ENCODE results near the gene ATP1A3.

ATP1A3 gene

GRCh38 chr19:41932720-41933332 is 61.2 kb downstream of the ATP1A3 start:
- TF ChIP-seq, protein P1, sequence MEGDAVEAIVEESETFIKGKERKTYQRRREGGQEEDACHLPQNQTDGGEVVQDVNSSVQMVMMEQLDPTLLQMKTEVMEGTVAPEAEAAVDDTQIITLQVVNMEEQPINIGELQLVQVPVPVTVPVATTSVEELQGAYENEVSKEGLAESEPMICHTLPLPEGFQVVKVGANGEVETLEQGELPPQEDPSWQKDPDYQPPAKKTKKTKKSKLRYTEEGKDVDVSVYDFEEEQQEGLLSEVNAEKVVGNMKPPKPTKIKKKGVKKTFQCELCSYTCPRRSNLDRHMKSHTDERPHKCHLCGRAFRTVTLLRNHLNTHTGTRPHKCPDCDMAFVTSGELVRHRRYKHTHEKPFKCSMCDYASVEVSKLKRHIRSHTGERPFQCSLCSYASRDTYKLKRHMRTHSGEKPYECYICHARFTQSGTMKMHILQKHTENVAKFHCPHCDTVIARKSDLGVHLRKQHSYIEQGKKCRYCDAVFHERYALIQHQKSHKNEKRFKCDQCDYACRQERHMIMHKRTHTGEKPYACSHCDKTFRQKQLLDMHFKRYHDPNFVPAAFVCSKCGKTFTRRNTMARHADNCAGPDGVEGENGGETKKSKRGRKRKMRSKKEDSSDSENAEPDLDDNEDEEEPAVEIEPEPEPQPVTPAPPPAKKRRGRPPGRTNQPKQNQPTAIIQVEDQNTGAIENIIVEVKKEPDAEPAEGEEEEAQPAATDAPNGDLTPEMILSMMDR (IDR thresholded peaks at IDR 0.05; ENCODE audit: low read depth, low read length, missing control alignments) = no peak
- H3K4me3 ChIP-seq (replicated peaks; ENCODE audit: low read depth, low read length) = no peak overlapping the region
- DNase-seq (ENCODE audit: extremely low read depth, low read depth) = no peak

DNA sequence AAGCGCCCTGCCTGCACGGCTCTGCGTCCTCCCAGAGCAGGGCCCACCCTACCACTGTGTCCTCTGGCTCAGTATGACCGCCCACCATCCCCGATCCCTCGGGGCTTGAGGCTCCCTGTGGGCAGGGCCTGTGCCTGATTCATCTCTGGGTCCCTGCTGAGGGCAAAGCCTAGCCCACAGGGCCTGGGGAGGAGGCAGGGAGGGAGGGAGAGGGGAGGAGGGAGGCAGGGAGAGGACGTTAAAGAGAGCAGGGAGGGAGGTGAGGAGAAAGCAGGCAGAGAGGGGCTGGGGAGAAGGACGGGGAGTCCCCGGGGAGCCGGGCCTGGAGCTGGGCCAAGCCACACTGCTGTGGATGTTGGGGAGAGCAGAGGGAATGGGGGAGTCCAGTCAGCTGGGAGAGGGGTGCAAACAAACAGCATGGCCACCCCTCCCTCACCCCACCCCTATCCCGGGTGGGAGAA is 61.7 kb downstream of the ATP1A3 start:
- DNase-seq (ENCODE audit: extremely low read depth, low read depth) = no peak
- TF ChIP-seq, protein P1 (IDR thresholded peaks at IDR 0.05; ENCODE audit: low read depth, low read length, missing control alignments) = no peak
- no peak overlapping the region for H3K4me3 ChIP-seq (replicated peaks; ENCODE audit: low read depth, low read length)

DNA sequence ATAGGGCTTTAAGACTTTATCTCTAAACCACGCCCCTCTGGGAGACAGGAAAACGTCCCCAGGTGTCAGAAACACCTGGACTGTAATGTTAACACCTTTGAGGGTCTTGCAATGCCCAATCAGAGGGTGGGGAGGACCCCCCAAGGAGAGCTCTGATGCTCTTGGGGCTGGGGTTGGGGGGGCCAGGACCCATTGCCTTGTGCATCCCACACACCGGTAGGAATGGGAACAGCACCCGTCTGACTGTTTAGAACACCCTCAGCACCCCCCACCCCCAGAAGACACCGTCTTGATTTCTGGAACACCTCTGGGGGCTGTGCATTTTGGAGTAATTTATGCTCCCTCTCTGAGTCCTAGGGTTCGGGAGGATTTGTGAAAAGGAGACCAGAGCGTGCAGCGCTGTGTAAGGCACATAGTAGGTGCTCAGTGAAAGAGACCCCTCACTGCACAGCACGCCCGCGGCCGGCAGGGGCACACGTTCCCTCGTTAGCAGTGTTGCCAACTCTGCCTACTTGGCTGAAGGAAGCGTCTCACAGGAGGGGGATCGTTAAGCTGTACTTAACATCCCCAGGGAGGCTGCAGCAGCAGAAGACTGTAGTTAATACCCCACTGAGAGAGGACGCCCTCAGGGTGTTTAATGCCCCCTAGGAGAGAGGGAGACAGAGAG is 63.0 kb downstream of the ATP1A3 start:
- no peak for DNase-seq (ENCODE audit: extremely low read depth, low read depth)
- H3K4me3 ChIP-seq (replicated peaks; ENCODE audit: low read depth, low read length) = no peak overlapping the region
- TF ChIP-seq, protein P1 (IDR thresholded peaks at IDR 0.05; ENCODE audit: low read depth, low read length, missing control alignments) = peak; percentile 55

GRCh38 chr19:41930322-41930722 is 63.7 kb downstream of the ATP1A3 start:
- H3K4me3 ChIP-seq (replicated peaks; ENCODE audit: low read depth, low read length) = no peak overlapping the region
- TF ChIP-seq, protein P1 (IDR thresholded peaks at IDR 0.05; ENCODE audit: low read depth, low read length, missing control alignments) = no peak
- no peak for DNase-seq (ENCODE audit: extremely low read depth, low read depth)

- TF ChIP-seq, protein P1 (IDR thresholded peaks at IDR 0.05; ENCODE audit: low read depth, low read length, missing control alignments) = no peak
- DNase-seq (ENCODE audit: extremely low read depth, low read depth) = no peak
- H3K4me3 ChIP-seq (replicated peaks; ENCODE audit: low read depth, low read length) = no peak overlapping the region
These were observed 64.4 kb downstream of the ATP1A3 start for GRCh38 chr19:41929536-41930071.

- peak overlapping the region; percentile 28 for H3K4me3 ChIP-seq (replicated peaks; ENCODE audit: low read depth, low read length)
- TF ChIP-seq, protein P1 (IDR thresholded peaks at IDR 0.05; ENCODE audit: low read depth, low read length, missing control alignments) = no peak
- no peak for DNase-seq (ENCODE audit: extremely low read depth, low read depth)
These were observed 65.1 kb downstream of the ATP1A3 start for GRCh38 chr19:41928754-41929535.

Data from HFF-Myc (cell line).